Spinal cord (tissue), 10 donors: ENCODE data around the gene PSG2. TPM values are rescaled to one million over a fixed set of nuclear protein-coding genes. Genes with fewer than 3 reads are reported as not detected.
"Not testable (repeated sequence)": the region's sequence is repeated elsewhere in the genome, so short reads cannot be mapped to it uniquely, and the experiment has no call there.

Source experiments
- DNase-seq, 6 donors: peaks; one replicate each; pipeline versions ENCODE4 v3.0.0 to v3.0.0-alpha.2; 2013 to 2015; ENCODE audit warnings: low spot score in 6 of 6, low read depth in 4 of 6
- H3K27ac ChIP-seq: one replicate; pipeline ENCODE4 v1.5.1; 2013; ENCODE audit warnings: low read depth, low read length, control low read depth
- H3K27me3 ChIP-seq: one replicate; pipeline ENCODE4 v1.6.1; 2013; ENCODE audit warnings: low read length; ENCODE audit not compliant: control insufficient read depth, insufficient read depth
- H3K36me3 ChIP-seq: one replicate; pipeline ENCODE4 v1.6.1; 2013; ENCODE audit warnings: low read length; ENCODE audit not compliant: control insufficient read depth, insufficient read depth
- H3K4me1 ChIP-seq: one replicate; pipeline ENCODE4 v1.6.1; 2013; ENCODE audit warnings: low read length; ENCODE audit not compliant: control insufficient read depth, insufficient read depth
- H3K4me3 ChIP-seq: one replicate; pipeline ENCODE4 v1.5.1; 2013; ENCODE audit warnings: low read depth, low read length, control low read depth
- H3K9me3 ChIP-seq: one replicate; pipeline ENCODE4 v1.6.1; 2013; ENCODE audit warnings: low read length; ENCODE audit not compliant: control insufficient read depth, insufficient read depth
- WGBS: methylation state at CpG from one replicate; pipeline ENCODE4 v1.1.5; 2013; ENCODE audit warnings: missing lambda C conversion rate; ENCODE audit not compliant: insufficient coverage; 5-methylcytosine and 5-hydroxymethylcytosine counted together
- long read RNA-seq, 4 donors: transcript quantifications; one replicate each; lab custom pipeline, GENCODE V29; 2026
- polyA plus RNA-seq, 2 donors: library from polyadenylated mRNA; unstranded; fragments of 120-200 nt; gene quantifications; one replicate each; pipeline ENCODE4 v1.2.1, GENCODE V29; 2013; ENCODE audit not compliant: insufficient read length in 2 of 2
- total RNA-seq, 2 donors: library from RNA; depleted of rRNA in 1 of 2; stranded (reverse); fragments of 120-200 nt in 1 of 2; fragments of >200 nt in 1 of 2; gene quantifications; one replicate each; pipeline versions ENCODE4 v1.2.3 to v1.2.4, GENCODE V29; 2013 to 2014
- donor health status: healthy.

The PSG2 gene
- total RNA-seq (under 1 TPM in 1 of 2 donors, not detected in 1; 0.44 TPM), polyA plus RNA-seq (under 1 TPM; 0.23 to 0.71 TPM)
- long read RNA-seq, donor 1: 0 reads
- long read RNA-seq, donor 2, partial matches to known transcripts: 0 of 1 reads
- long read RNA-seq, donor 2, other reads (novel, unspliced or antisense): 0 of 1 reads
- long read RNA-seq, donor 3: 0 reads
- long read RNA-seq, donor 4: 0 reads

DNA sequence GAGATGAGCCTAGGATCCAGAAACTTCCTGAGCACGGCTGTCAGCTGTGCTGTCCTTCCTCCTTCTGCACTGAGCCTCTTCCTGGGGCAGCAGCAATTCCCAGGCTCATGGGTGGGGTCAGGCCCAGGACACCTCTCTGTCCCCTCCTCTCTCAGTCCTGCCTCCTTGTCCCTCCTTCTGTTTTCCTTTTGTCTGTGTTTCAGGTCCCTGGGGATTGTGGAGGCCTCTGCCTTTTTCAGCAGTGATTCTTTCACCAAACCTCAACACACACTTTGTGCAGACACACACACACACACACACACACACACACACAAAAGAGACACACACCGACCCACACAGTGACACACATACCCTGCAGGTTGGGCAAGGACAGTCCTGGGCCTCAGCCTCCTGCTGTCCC is at the start of gene PSG2:
PSG2 (minus strand) TSS at position 101 of the 400 bp plus-strand sequence. CDS start 132 bp downstream, outside the sequence.
- 83% methylated on average over 1 of the region's 2 CpGs for WGBS
- not testable (repeated sequence) for H3K36me3 ChIP-seq

DNA sequence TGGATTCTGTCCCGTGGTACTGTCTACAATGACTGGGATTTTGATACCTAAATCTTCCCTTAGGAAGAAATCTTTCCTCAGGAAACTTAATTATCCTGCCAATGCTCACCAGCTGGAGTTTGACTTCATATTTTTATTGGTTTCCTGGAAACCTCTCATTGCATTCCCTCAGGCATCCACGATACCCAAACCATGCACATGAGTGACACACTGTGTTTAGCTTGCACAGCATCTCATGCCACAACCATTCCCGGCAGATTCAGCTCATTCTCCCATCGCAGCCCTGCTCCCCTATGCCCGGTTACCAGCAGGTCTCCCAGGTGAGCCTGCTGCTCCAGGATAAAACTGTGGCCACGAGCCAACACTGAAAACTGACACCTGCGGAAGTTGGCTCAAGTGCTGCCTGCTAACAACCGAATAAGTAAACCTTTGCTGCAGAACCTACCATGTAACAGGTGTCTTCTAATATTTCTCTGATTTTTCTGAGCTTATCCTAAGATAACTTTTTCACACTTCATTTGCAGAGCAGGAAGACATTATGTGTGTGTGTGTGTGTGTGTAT is 48.9 kb upstream of the PSG2 start:
- not testable (repeated sequence) for H3K4me3 ChIP-seq, DNase-seq, H3K27ac ChIP-seq, H3K4me1 ChIP-seq, H3K36me3 ChIP-seq, H3K9me3 ChIP-seq, H3K27me3 ChIP-seq
- 68% methylated on average over 6 of the region's 8 CpGs for WGBS

More for the DNA sequence above, at the start of gene PSG2:
- not testable (repeated sequence) for H3K4me3 ChIP-seq, H3K4me1 ChIP-seq, H3K27ac ChIP-seq, H3K9me3 ChIP-seq, H3K27me3 ChIP-seq, DNase-seq

DNA sequence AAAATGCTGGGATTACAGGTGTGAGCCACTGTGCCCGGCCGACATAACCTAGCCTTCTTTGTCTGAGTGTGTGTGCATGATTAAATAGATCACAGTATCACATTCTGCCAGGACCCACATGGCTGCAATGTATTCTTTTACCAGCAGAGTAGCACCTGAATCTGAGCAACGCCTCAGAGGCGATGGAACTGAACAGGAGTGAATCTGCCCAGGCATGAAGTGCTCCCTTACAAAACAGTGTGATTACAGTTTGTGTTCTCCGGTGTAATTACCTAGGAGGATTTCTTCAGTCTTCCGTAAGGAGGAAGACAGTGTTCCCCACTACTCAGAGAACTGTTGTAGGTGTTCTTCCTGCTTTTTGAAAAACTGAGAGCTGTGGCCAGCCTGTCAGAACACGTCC is 46.7 kb upstream of the PSG2 start:
- 63% methylated on average over 3 of the region's 7 CpGs for WGBS
- not testable (repeated sequence) for H3K27me3 ChIP-seq, H3K4me1 ChIP-seq, H3K4me3 ChIP-seq, H3K9me3 ChIP-seq, H3K27ac ChIP-seq, H3K36me3 ChIP-seq, DNase-seq

DNA sequence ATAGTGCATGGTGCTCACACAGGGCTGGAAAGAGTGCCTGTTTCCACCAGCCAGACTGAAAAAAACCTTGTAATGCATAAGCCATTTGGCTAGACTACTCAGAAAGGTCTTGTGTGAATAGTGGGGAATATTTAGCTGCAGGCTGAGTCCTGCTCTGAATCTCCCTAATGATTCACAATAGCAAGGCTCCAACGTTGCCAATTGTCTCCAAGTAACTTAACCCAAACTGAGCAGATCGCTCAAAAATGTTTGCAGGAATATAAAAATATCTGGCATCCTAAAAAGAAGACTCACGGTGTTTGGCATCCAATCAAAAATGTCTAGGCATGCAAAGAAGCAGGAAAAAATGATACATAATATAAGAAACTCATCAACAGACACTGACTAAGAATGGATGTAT is 44.8 kb upstream of the PSG2 start:
- not testable (repeated sequence) for H3K36me3 ChIP-seq, H3K4me3 ChIP-seq, H3K27ac ChIP-seq, H3K27me3 ChIP-seq, H3K4me1 ChIP-seq, H3K9me3 ChIP-seq
- DNase-seq: peak in 1 of 6 donors; percentile 4
- 60% methylated on average over 1 of the region's 3 CpGs for WGBS

DNA sequence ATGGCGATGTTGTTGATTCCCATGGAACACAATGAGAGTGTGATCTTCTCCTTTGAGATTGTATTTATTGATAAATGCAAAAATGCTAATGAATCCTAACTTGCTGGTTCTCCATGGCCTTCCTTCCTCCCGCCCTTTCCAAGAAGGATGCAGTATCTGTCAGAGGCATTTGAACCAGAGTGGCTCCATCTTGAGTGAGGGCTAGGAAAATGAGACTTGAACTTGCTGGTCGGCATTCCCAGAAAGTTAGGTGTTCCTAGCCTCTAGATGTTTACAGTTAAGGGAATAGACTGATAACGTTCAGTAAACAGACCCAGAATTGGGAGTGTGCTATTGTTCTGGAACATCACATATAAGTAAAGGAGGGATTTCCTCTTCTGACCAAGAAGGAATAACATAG is 44.2 kb upstream of the PSG2 start:
- H3K4me1 ChIP-seq: no peaks in the 10 kb centered on the region
- no peaks in the 10 kb centered on the region for H3K9me3 ChIP-seq
- no peaks in the 10 kb centered on the region for H3K36me3 ChIP-seq
- H3K4me3 ChIP-seq: no peak overlapping the region
- no peak for DNase-seq
- H3K27ac ChIP-seq: no peak overlapping the region
- 77% methylated on average over 2 of the region's 4 CpGs for WGBS
- H3K27me3 ChIP-seq: no peaks in the 10 kb centered on the region

DNA sequence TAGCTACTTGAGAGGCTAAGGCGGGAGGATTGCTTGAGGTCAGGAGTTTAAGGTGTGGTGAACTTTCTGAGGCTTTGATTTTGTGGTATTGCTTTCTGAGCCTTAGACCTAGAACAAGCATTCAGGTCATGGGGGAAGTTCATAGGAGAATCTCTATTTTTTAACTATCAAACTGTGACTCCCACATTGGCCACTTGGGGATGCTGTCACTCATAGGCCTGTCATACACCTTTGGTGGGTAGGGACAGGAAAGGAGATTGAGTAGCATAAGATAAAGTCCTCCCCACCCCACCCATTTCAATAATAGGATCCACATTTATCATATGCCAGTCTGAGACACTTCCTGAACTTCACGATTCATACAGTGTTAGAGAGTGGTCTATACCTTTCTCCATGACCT is 41.9 kb upstream of the PSG2 start:
- Histone ChIP-seq H3K27ac (no peak overlapping the region), H3K36me3 (no peaks in the 10 kb centered on the region), H3K27me3 (no peaks in the 10 kb centered on the region), H3K4me1 (no peaks in the 10 kb centered on the region), H3K9me3 (no peaks in the 10 kb centered on the region), H3K4me3 (no peak overlapping the region)
- DNase-seq: no peak
- 80% methylated on average over 1 of the region's 2 CpGs for WGBS

DNA sequence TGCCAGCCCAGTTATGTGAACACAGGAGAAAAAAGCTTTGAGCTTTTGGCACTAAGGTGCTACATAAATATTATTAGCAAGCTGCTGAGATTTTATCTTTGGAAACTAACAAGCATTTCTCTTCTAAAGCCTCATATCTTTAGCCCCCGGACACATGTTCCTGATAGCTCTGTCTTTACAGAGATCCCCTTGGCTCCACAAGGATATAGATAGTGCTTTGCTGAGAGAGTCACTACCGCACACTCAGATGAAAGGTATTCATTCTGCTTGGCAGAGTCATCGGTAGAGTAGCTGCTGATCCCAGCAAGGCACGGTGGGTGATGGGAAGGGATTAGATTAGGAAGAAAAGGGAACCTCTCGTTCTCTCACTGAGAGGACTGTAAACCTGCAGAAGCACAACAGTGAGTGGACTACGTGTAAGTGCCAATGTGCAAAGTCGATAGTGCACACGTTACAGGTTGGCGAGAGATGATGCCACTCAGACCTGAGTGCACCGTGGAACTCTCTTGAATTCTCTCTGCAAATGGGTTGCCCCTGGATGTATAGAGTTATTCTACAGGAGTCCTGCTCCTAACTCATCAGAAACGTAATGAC is 38.0 kb upstream of the PSG2 start:
- H3K27me3 ChIP-seq: not testable (repeated sequence)
- WGBS: 71% methylated on average over 9 of the region's 11 CpGs

DNA sequence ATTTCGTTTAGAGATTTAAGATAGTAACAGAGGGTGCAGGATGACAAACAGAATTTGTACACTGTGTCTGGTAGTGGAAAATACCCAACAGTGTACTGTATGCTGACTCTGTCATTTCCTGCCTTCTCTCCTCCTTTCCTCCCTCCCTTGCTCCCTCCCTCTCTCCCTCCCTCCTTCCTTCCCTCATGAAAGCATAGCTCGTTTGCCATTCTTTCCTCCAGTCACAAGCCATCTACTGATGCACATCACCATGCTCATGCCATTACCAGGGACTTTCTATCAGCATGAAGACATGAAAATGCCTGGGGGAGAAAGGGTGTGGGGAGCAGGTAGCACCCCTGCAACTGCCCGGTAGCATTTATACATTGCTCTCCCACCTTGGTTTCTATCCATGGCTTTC is 37.0 kb upstream of the PSG2 start:
- not testable (repeated sequence) for H3K27ac ChIP-seq, H3K4me3 ChIP-seq, H3K27me3 ChIP-seq, H3K9me3 ChIP-seq, DNase-seq, H3K36me3 ChIP-seq, H3K4me1 ChIP-seq
- no CpG with 5 or more reads among the region's 3 CpGs for WGBS

More for the DNA sequence above, 38.0 kb upstream of the PSG2 start:
- DNase-seq: peak in 1 of 6 donors; percentile 0
- H3K4me3 ChIP-seq, H3K27ac ChIP-seq, H3K4me1 ChIP-seq, H3K9me3 ChIP-seq, H3K36me3 ChIP-seq: not testable (repeated sequence)

DNA sequence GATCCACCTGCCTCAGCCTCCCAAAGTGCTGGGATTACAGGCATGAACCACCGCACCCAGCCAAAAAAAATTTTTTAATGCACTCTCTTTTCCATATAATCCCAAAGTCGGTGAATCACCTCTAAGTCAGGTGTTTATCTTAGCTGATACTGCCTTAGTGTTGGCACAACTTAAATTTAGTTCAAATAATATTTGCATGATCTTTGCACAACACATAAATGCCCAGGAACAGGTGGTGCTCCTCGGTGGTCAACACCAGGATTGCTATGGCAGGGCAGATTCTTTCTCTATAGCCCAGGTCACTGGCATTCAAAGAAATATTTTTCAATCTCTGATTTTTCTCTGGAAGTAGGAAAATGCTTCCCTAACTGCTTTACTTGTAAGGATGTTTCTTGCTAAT is 33.9 kb upstream of the PSG2 start:
- WGBS: no CpG with 5 or more reads among the region's 3 CpGs
- not testable (repeated sequence) for H3K27me3 ChIP-seq, H3K4me1 ChIP-seq, H3K9me3 ChIP-seq, DNase-seq, H3K4me3 ChIP-seq, H3K36me3 ChIP-seq, H3K27ac ChIP-seq

DNA sequence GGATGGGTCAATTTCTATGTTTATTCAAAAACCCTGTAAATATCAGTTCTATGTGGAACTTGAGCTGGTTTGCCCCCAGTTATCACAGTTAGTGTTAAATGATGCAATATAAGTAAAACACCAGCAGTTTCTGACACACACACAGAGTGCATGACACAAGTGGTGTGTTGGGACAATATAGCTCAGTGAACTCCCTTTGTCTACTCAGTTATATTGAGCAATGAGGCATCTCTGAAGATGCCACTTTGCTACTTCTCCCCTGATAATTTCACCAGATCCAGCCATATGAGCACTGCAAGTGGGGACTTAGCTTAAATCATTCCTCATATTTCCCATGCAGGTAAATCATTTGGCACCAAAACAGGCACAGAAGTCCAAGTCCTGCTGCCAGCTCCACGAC is 33.0 kb upstream of the PSG2 start:
- not testable (repeated sequence) for DNase-seq, H3K27ac ChIP-seq, H3K36me3 ChIP-seq, H3K4me1 ChIP-seq, H3K27me3 ChIP-seq, H3K4me3 ChIP-seq, H3K9me3 ChIP-seq
- WGBS: no CpG with 5 or more reads among the region's 1 CpG
